ENCODE results near the gene CRMP1. TPM values are rescaled to one million over a fixed set of nuclear protein-coding genes. Genes with fewer than 3 reads are reported as not detected.

CRMP1 gene
- total RNA-seq, 1 experiment from 2014 or later: 106 TPM

DNA sequence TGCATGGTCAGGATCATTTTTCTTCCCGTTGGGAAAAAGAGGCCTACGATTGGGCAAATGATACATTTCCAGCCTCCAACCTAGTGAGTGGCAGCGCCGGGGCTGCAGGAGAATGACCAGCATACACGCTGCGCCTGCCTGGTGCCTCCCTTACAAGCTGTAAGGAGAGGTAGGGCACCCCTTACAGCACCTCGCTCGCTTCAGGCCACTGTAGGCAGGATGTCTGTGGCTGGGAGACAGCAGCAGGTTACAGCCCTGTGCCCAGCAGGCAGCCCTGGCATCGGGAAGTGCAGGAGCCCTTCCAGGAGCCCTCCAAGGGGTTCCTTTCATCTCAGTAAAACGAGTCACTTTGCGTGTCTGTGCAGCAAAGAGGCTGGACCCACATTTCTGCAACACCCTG, 93.5 kb downstream of the CRMP1 start:
- Histone ChIP-seq H3K36me3 (replicated peaks; ENCODE audit: control insufficient read depth, insufficient read depth, low read length) (no peaks in the 10 kb centered on the region; the same call in 1 of the 2 replicates), H3K4me3 (ENCODE audit: insufficient read depth, low read depth, low read length) (no peak overlapping the region), H3K27me3 (ENCODE audit: control insufficient read depth, insufficient read depth, low read length) (no peaks in the 10 kb centered on the region)
- DNase-seq: no peak

GRCh38 chr4:5798946-5799345, 93.9 kb downstream of the CRMP1 start:
- Histone ChIP-seq H3K36me3 (replicated peaks; ENCODE audit: control insufficient read depth, insufficient read depth, low read length) (no peaks in the 10 kb centered on the region; the same call in 1 of the 2 replicates), H3K27me3 (ENCODE audit: control insufficient read depth, insufficient read depth, low read length) (no peaks in the 10 kb centered on the region), H3K4me3 (ENCODE audit: insufficient read depth, low read depth, low read length) (no peak overlapping the region)
- no peak for DNase-seq

GRCh38 chr4:5798462-5798861, 94.4 kb downstream of the CRMP1 start:
- Histone ChIP-seq H3K36me3 (replicated peaks; ENCODE audit: control insufficient read depth, insufficient read depth, low read length) (no peaks in the 10 kb centered on the region; the same call in 1 of the 2 replicates), H3K27me3 (ENCODE audit: control insufficient read depth, insufficient read depth, low read length) (no peaks in the 10 kb centered on the region), H3K4me3 (ENCODE audit: insufficient read depth, low read depth, low read length) (no peak overlapping the region)
- DNase-seq: peak; percentile 24

- Histone ChIP-seq H3K27me3 (ENCODE audit: control insufficient read depth, insufficient read depth, low read length) (no peaks in the 10 kb centered on the region), H3K4me3 (ENCODE audit: insufficient read depth, low read depth, low read length) (no peak overlapping the region), H3K36me3 (replicated peaks; ENCODE audit: control insufficient read depth, insufficient read depth, low read length) (no peaks in the 10 kb centered on the region; the same call in 1 of the 2 replicates)
- DNase-seq: peak; percentile 10
Measured at GRCh38 chr4:5797866-5798265, 95.0 kb downstream of the CRMP1 start.

GRCh38 chr4:5796976-5797375, 95.9 kb downstream of the CRMP1 start:
- no peaks in the 10 kb centered on the region for H3K27me3 ChIP-seq (ENCODE audit: control insufficient read depth, insufficient read depth, low read length)
- H3K36me3 ChIP-seq (replicated peaks; ENCODE audit: control insufficient read depth, insufficient read depth, low read length): no peaks in the 10 kb centered on the region; the same call in 1 of the 2 replicates
- no peak for DNase-seq
- H3K4me3 ChIP-seq (ENCODE audit: insufficient read depth, low read depth, low read length): no peak overlapping the region

- Histone ChIP-seq H3K36me3 (replicated peaks; ENCODE audit: control insufficient read depth, insufficient read depth, low read length) (no peaks in the 10 kb centered on the region; the same call in 1 of the 2 replicates), H3K27me3 (ENCODE audit: control insufficient read depth, insufficient read depth, low read length) (no peaks in the 10 kb centered on the region)
- DNase-seq: no peak
Measured at GRCh38 chr4:5795580-5795979, 97.3 kb downstream of the CRMP1 start.

DNA sequence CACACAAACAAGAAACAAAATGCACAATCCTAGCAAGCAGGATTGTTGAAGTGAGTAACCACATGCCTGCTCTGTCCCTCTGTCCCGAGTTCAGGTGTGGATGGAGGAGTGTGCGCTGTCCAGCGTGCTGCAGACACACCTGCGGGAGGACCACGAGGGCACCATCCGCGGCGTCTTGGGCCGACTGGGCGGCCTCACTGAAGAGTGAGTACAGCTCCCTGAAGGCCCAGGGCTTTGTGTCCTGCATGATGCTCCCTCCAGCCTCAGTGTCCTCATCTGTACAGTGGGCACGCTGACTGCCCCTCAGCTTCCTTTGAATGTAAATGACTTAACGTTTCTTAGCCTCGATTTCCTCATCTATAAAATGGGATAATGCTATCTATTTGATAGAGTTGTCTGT, 99.4 kb downstream of the CRMP1 start:
- Histone ChIP-seq H3K4me3 (ENCODE audit: insufficient read depth, low read depth, low read length) (no peak overlapping the region), H3K36me3 (replicated peaks; ENCODE audit: control insufficient read depth, insufficient read depth, low read length) (no peaks in the 10 kb centered on the region; the same call in 1 of the 2 replicates), H3K27me3 (ENCODE audit: control insufficient read depth, insufficient read depth, low read length) (no peaks in the 10 kb centered on the region)
- DNase-seq: no peak

More at GRCh38 chr4:5795580-5795979, 97.3 kb downstream of the CRMP1 start:
- H3K4me3 ChIP-seq (ENCODE audit: insufficient read depth, low read depth, low read length): no peak overlapping the region

DNA sequence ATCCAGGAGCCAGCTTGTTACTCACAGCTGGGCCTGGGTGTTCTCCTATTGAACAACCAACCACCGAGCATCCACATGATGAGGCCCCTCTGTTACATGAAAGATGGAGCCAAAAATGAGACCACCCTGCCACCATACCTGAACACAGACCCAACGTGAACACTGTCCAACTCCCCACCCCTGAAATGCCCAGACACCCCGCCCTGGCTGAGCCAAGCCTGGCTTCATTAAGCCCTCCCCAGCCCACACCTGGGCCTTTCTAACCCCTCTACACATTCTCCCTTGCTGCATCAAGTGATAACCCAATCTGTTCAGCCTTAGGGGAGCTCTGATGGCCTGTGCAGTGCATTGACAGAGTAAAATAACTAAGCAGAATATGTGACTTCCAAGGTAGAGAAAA, 101.2 kb downstream of the CRMP1 start:
- no peak overlapping the region for H3K4me3 ChIP-seq (ENCODE audit: insufficient read depth, low read depth, low read length)
- peaks cover 1% of the 10 kb centered on the region; the same call in 1 of the 2 replicates for H3K36me3 ChIP-seq (replicated peaks; ENCODE audit: control insufficient read depth, insufficient read depth, low read length)
- H3K27me3 ChIP-seq (ENCODE audit: control insufficient read depth, insufficient read depth, low read length): no peaks in the 10 kb centered on the region
- no peak for DNase-seq

DNA sequence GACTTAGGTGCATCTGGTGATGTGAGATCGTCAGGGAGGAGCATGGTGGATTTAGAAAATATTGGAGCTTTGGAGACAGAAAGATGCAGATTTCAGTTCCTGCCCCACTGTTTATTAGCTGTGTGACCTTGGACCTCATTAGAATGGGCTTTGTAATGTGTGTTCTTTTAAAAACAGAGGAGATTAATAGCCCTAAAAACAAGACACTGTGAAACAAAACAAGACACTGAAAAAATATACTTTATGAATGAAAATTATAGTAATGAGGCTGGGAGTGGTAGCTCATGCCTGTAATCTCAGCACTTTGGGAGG, 102.4 kb downstream of the CRMP1 start:
- DNase-seq: no peak
- Histone ChIP-seq H3K27me3 (ENCODE audit: control insufficient read depth, insufficient read depth, low read length) (no peaks in the 10 kb centered on the region), H3K36me3 (replicated peaks; ENCODE audit: control insufficient read depth, insufficient read depth, low read length) (peaks cover 1% of the 10 kb centered on the region; the same call in 1 of the 2 replicates), H3K4me3 (ENCODE audit: insufficient read depth, low read depth, low read length) (no peak overlapping the region)

DNA sequence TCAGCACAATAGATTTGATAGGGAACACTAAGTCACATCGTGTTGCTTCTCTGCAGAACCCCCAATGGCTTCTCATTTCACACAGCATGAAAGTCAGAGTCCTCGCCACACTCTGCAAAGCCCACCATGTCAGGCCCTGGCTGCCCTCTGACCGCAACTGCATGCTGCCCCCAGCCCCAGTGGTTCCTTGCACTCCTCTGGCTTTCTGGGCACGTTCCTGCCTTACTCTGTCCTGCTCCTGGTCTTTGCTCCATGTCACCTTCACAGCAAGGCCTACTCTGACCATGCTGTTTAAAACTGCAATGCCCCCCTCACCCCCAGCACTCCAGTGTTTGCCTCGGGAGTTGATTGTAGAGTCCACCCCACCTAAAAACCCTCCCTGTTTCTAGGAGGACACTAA, 103.7 kb downstream of the CRMP1 start:
- DNase-seq: no peak
- Histone ChIP-seq H3K27me3 (ENCODE audit: control insufficient read depth, insufficient read depth, low read length) (no peaks in the 10 kb centered on the region), H3K4me3 (ENCODE audit: insufficient read depth, low read depth, low read length) (no peak overlapping the region), H3K36me3 (replicated peaks; ENCODE audit: control insufficient read depth, insufficient read depth, low read length) (peaks cover 1% of the 10 kb centered on the region; the same call in 1 of the 2 replicates)

GRCh38 chr4:5788144-5788543, 104.7 kb downstream of the CRMP1 start:
- H3K27me3 ChIP-seq (ENCODE audit: control insufficient read depth, insufficient read depth, low read length): no peaks in the 10 kb centered on the region
- no peak for DNase-seq
- H3K36me3 ChIP-seq (replicated peaks; ENCODE audit: control insufficient read depth, insufficient read depth, low read length): peaks cover 1% of the 10 kb centered on the region; the same call in 1 of the 2 replicates
- H3K4me3 ChIP-seq (ENCODE audit: insufficient read depth, low read depth, low read length): no peak overlapping the region

DNA sequence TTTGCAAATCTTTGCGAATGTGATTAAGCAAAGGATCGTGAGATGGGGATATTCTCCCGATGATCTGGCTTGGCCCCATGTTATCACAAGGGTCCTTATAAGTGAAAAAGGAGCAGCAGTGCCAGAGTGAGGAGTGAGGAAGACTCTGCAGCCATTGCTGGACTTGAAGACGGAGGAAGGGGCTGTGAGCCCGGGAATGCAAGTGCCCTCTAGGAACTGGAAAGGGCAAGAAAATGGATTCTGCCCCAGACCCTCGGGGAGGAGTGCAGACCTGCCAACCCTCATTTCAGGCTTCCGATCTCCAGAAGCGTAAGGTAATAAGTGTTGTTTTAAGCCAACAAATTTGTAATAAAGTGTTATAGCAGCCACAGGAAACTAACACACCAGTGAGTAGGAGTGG, 105.6 kb downstream of the CRMP1 start:
- DNase-seq: no peak
- Histone ChIP-seq H3K4me3 (ENCODE audit: insufficient read depth, low read depth, low read length) (no peak overlapping the region), H3K36me3 (replicated peaks; ENCODE audit: control insufficient read depth, insufficient read depth, low read length) (peaks cover 3% of the 10 kb centered on the region), H3K27me3 (ENCODE audit: control insufficient read depth, insufficient read depth, low read length) (no peaks in the 10 kb centered on the region)

DNA sequence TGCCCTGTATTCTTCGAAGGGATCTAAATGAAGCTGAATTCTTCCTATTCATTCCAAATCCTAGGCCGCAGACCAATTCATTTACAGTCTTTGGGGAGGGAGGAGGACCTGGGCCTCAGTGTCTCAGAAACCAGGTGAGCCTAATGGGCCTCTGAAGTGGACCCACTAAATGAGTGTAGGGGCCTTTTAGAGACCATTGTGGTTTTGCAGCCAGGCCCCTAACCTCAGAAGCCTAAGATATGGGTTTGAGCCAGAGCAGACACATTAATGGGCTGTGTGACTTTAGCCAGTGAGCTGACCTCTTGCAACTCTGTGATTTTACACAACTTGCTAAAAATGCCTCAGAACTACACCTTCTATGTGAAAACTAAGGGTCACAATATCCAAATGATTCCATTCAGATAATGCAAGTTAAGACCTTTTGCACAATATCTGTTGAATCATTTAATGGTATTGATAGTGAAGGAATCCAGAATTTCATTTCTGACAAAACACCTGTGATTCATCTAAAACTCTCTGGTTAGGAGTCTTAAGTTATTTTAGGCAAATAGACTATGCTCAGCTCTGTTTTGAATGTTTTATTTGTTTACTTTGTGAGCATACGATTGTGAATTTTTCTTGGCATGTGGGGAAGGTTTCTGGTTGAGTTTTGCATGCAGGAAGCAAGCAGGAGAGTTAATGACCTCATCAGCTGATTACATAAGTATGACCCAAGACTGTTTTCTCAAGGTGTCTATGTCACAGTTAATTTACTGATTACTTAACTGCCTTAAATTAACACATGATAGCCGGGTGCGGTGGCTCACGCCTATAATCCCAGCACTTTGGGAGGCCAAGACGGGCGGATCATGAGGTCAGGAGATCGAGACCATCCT, 106.8 kb downstream of the CRMP1 start:
- Histone ChIP-seq H3K4me3 (ENCODE audit: insufficient read depth, low read depth, low read length) (no peak overlapping the region), H3K36me3 (replicated peaks; ENCODE audit: control insufficient read depth, insufficient read depth, low read length) (peaks cover 3% of the 10 kb centered on the region), H3K27me3 (ENCODE audit: control insufficient read depth, insufficient read depth, low read length) (no peaks in the 10 kb centered on the region)
- no peak for DNase-seq

- peaks cover 3% of the 10 kb centered on the region for H3K36me3 ChIP-seq (replicated peaks; ENCODE audit: control insufficient read depth, insufficient read depth, low read length)
- H3K4me3 ChIP-seq (ENCODE audit: insufficient read depth, low read depth, low read length): no peak overlapping the region
- no peaks in the 10 kb centered on the region for H3K27me3 ChIP-seq (ENCODE audit: control insufficient read depth, insufficient read depth, low read length)
- DNase-seq: no peak
Measured at GRCh38 chr4:5784960-5785611, 107.8 kb downstream of the CRMP1 start.

DNA sequence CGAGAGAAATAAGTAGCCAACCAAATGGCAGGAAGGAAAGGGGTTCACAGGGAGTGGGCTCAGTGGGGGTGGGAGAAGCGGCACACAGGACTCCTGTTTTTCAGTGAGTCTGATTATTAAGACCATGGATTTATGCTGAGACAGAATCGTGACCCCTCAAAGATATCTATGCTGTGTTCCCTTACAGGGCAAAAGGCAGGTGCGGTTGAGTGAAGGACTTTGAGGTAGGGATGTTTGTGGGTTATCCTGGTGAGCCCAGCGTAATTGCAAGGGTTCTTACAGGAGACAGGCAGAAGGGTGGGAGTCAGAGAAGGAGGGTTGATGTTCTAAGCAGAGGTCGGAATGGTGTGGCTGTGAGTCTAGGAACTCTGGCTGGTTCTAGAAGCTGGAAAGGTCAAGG, 108.9 kb downstream of the CRMP1 start:
- Histone ChIP-seq H3K27me3 (ENCODE audit: control insufficient read depth, insufficient read depth, low read length) (no peaks in the 10 kb centered on the region), H3K4me3 (ENCODE audit: insufficient read depth, low read depth, low read length) (no peak overlapping the region), H3K36me3 (replicated peaks; ENCODE audit: control insufficient read depth, insufficient read depth, low read length) (peaks cover 3% of the 10 kb centered on the region)
- no peak for DNase-seq

Measured in H7 (cell line).